Endothelial cell of umbilical vein (primary cell): ENCODE data around the gene LY6G6C. TPM values are rescaled to one million over a fixed set of nuclear protein-coding genes. Genes with fewer than 3 reads are reported as not detected.

Source experiments
- BruUV-seq: library from RNA; stranded (reverse); fragments of 400-500 nt; replicated peaks from 2 replicates; lab custom pipeline; 2021; lab: Mats Ljungman, UMichigan
- CTCF ChIA-PET: fragments of 300-600, 350-600 bp; sonication (Branson Sonifier 250); formaldehyde crosslinking; loops from one replicate; lab custom pipeline; 2021; ENCODE audit warnings: antibody characterized with exemption, inconsistent platforms; lab: Charles Lee
- POLR2A ChIA-PET: fragments of 300-600, 350-600 bp; sonication (Branson Sonifier 250); formaldehyde crosslinking; loops from one replicate; lab custom pipeline; 2021; ENCODE audit warnings: antibody characterized with exemption, inconsistent platforms; lab: Charles Lee
- DNase-seq: peaks from one replicate; pipeline ENCODE4 v3.0.0-alpha.2; 2011; ENCODE audit warnings: low read depth, low spot score
- FAIRE-seq: peaks from 2 replicates; lab custom pipeline; 2011; peaks lifted over from hg19 to GRCh38; lab: Jason Lieb, UNC
- H2AFZ ChIP-seq: 2 replicates; pipeline ENCODE4 v1.6.0; 2012; ENCODE audit warnings: low read depth, low read length, control low read depth, inconsistent platforms
- H3K27ac ChIP-seq: 2 replicates; pipeline ENCODE4 v1.5.1; 2011; ENCODE audit warnings: low read depth, mild to moderate bottlenecking, control low read depth, low read length, moderate library complexity; ENCODE audit not compliant: insufficient read depth
- H3K27me3 ChIP-seq, 2 experiments: 2 replicates each; pipeline versions ENCODE4 v1.6.0 to v1.6.1; 2011; ENCODE audit warnings: low read length in 2 of 2, mixed read lengths in 1 of 2; ENCODE audit not compliant: control insufficient read depth in 2 of 2, insufficient read depth in 2 of 2
- H3K36me3 ChIP-seq, 2 experiments: 2 replicates in 1 of 2; 3 replicates in 1 of 2; pipeline ENCODE4 v1.5.1; 2011; ENCODE audit warnings: low read length in 2 of 2, mild to moderate bottlenecking in 1 of 2, moderate library complexity in 1 of 2; ENCODE audit not compliant: control insufficient read depth in 2 of 2, insufficient read depth in 2 of 2; ENCODE audit errors: extremely low read depth in 1 of 2
- H3K4me1 ChIP-seq: 3 replicates; pipeline ENCODE4 v1.5.1; 2011; ENCODE audit warnings: mild to moderate bottlenecking, low read length; ENCODE audit not compliant: control insufficient read depth, insufficient read depth; ENCODE audit errors: extremely low read depth
- H3K4me2 ChIP-seq: 2 replicates; pipeline ENCODE4 v1.6.1; 2011; ENCODE audit warnings: low read length, control low read depth, mixed read lengths; ENCODE audit not compliant: insufficient read depth
- H3K4me3 ChIP-seq, 3 experiments: fragments of 200-600 bp in 1 of 3; sonication (generic), shearing (Covaris generic) in 1 of 3; replicated peaks in 1 of 3; 2 replicates each; pipeline ENCODE4 v1.5.1; 2011 to 2016; ENCODE audit warnings: control low read depth in 3 of 3, low read length in 3 of 3, mild to moderate bottlenecking in 2 of 3, inconsistent platforms in 1 of 3, low read depth in 1 of 3, moderate library complexity in 1 of 3; ENCODE audit not compliant: insufficient read depth in 1 of 3
- H3K79me2 ChIP-seq: 2 replicates; pipeline ENCODE4 v1.6.0; 2012; ENCODE audit warnings: low read length, inconsistent platforms; ENCODE audit not compliant: control insufficient read depth, insufficient read depth
- H3K9ac ChIP-seq: replicated peaks from 2 replicates; pipeline ENCODE3; 2011; ENCODE audit warnings: low read length, control low read depth; ENCODE audit not compliant: insufficient read depth; ENCODE audit errors: extremely low read depth
- H3K9me1 ChIP-seq: replicated peaks from 3 replicates; pipeline ENCODE4 v1.6.0; 2011; ENCODE audit warnings: mild to moderate bottlenecking, low read length; ENCODE audit not compliant: control insufficient read depth, insufficient read depth; ENCODE audit errors: extremely low read depth
- H3K9me3 ChIP-seq: replicated peaks from 2 replicates; pipeline ENCODE4 v1.5.1; 2012; ENCODE audit warnings: low read length, inconsistent platforms; ENCODE audit not compliant: control insufficient read depth, insufficient read depth
- H4K20me1 ChIP-seq: replicated peaks from 2 replicates; pipeline ENCODE3; 2011; ENCODE audit warnings: mild to moderate bottlenecking, low read length; ENCODE audit not compliant: control insufficient read depth, insufficient read depth; ENCODE audit errors: extremely low read depth
- CTCF ChIP-seq, 2 donors: IDR thresholded peaks; 1 replicate in 1 of 2; 2 replicates in 1 of 2; pipeline ENCODE4 v1.5.1; 2011; ENCODE audit warnings: low read length in 2 of 2, mild to moderate bottlenecking in 2 of 2, moderate library complexity in 2 of 2, control low read depth in 1 of 2, inconsistent platforms in 1 of 2, low read depth in 1 of 2; ENCODE audit not compliant: insufficient read depth in 1 of 2; ENCODE audit errors: extremely low read depth in 1 of 2
- JUN ChIP-seq: IDR thresholded peaks from 2 replicates; pipeline ENCODE4 v1.6.1; 2011; ENCODE audit warnings: borderline replicate concordance, low read depth; ENCODE audit not compliant: insufficient read length, insufficient read depth
- dilution Hi-C: fragments of 300-500 bp; cut with MboI; formaldehyde crosslinking; loops from one replicate; pipeline ENCODE4 v1.15.0; 2019; ENCODE audit warnings: low sequenced_read_pairs; ENCODE audit not compliant: extremely low pct_ligation_motif_present
- intact Hi-C: fragments of 100-400 bp; cut with micrococcal nuclease; formaldehyde crosslinking; loops from one replicate; pipeline ENCODE4 v1.10.0; 2022
- polyA plus RNA-seq, 4 experiments: library from polyadenylated mRNA; depleted of rRNA in 3 of 4; stranded (reverse) in 3 of 4; unstranded in 1 of 4; fragments of >200 nt; gene quantifications; 2 replicates each; pipeline versions ENCODE4 v1.2.1 to v1.2.3, GENCODE V29; 2011 to 2012; ENCODE audit warnings: missing spikeins in 1 of 4
- total RNA-seq: library from RNA; stranded (reverse); gene quantifications from 2 replicates; pipeline ENCODE4 v1.2.3, GENCODE V29; 2021

LY6G6C gene
- total and polyA plus RNA-seq, 2 donors (not counting 3 experiments of a cell fraction or from before 2014, with no cell fraction given): 0.33 TPM; not detected in 1

- peaks cover 31% of the 10 kb centered on the region for H3K4me1 ChIP-seq
- peaks cover 19 to 36% of the 10 kb centered on the region in 2 experiments for H3K36me3 ChIP-seq
- H4K20me1 ChIP-seq: no peaks in the 10 kb centered on the region
- DNase-seq (no peak), FAIRE-seq (no peak)
- no TSS peak for BruUV-seq
- H3K9me3 ChIP-seq: no peaks in the 10 kb centered on the region
- TF ChIP-seq JUN (no peak), CTCF (IDR thresholded peaks at IDR 0.05; ENCODE audit: extremely low read depth in 1 of 2, insufficient read depth in 1 of 2, low read depth in 1 of 2, low read length in 2 of 2) (peak in 1 of 2 donors; percentile 60)
- ChIA-PET POLR2A (interaction anchor here (1.0 to 2.2 kb wide), 5 partner anchors 11 to 98 kb away, joined by 3 to 14 read pairs (median 4); partner anchors contain the start of genes ABHD16A, HSPA1A, HSPA1B and HSPA1L), CTCF (interaction anchor here (0.8 to 5.4 kb wide), 20 partner anchors 9 to 223 kb away, joined by 3 to 42 read pairs (median 6); partner anchors contain the start of genes ABHD16A, HSPA1B, LSM2 and LY6G5C)
- intact Hi-C loops (loop anchor here (1.0 kb wide), 3 partner anchors 40 to 101 kb away; no protein-coding TSS in a partner anchor), dilution Hi-C loops (no loop called here)
- H3K4me3 ChIP-seq: peak within 1 kb of the TSS; percentile 66 to 94 (median 70)
- H3K9ac ChIP-seq: peak within 1 kb of the TSS; percentile 80
- no peaks in the 10 kb centered on the region for H3K9me1 ChIP-seq
- peak within 1 kb of the TSS; percentile 73 for H3K4me2 ChIP-seq
- H3K79me2 ChIP-seq: peaks cover 11% of the 10 kb centered on the region
- no peaks in the 10 kb centered on the region for H3K27me3 ChIP-seq
- peak within 1 kb of the TSS; percentile 54 for H3K27ac ChIP-seq
- no peak within 1 kb of the TSS for H2AFZ ChIP-seq
Observed at GRCh38 chr6:31728767-31729514, 7.4 kb upstream of the LY6G6C start, which contains the start of gene DDAH2. Gene DDAH2, minus strand, starts transcription at chr6:31729299. Its CDS starts 138 bp downstream, at chr6:31729161.
